Stimulated activated CD8-positive, alpha-beta memory T cell treated with anti-CD3 and anti-CD28 coated beads, Interleukin-4, amount 100 ng/mL, for 4 hours (primary cell): ENCODE results near the gene DDIT4.
"Not testable (repeated sequence)": the region's sequence is repeated elsewhere in the genome, so short reads cannot be mapped to it uniquely, and the experiment has no call there.

ENCODE experiments used
- DNase-seq, 2 donors: peaks; one replicate each; pipeline ENCODE4 v3.0.0-alpha.2; 2020; ENCODE audit warnings: low read depth in 2 of 2, low spot score in 1 of 2

Gene DDIT4

GRCh38 chr10:72249176-72249862 lies 24.4 kb upstream of the DDIT4 start:
- not testable (repeated sequence) for DNase-seq

GRCh38 chr10:72250666-72251065 lies 23.1 kb upstream of the DDIT4 start:
- no peak for DNase-seq

- DNase-seq = no peak
Observed at GRCh38 chr10:72251635-72252034, 22.1 kb upstream of the DDIT4 start.

- DNase-seq = no peak
Observed at GRCh38 chr10:72252972-72253371, 20.8 kb upstream of the DDIT4 start.

- no peak for DNase-seq
Observed at GRCh38 chr10:72253578-72253977, 20.1 kb upstream of the DDIT4 start.

- DNase-seq = no peak
Observed at GRCh38 chr10:72254813-72255568, 18.7 kb upstream of the DDIT4 start.

- DNase-seq = no peak
Observed at GRCh38 chr10:72255977-72256729, 17.6 kb upstream of the DDIT4 start.

GRCh38 chr10:72257051-72257892 lies 16.5 kb upstream of the DDIT4 start:
- DNase-seq = no peak

GRCh38 chr10:72258617-72259016 lies 15.1 kb upstream of the DDIT4 start:
- DNase-seq = no peak

GRCh38 chr10:72259491-72260238 lies 14.1 kb upstream of the DDIT4 start:
- no peak for DNase-seq

- DNase-seq = peak; percentile 53 to 65
Observed at GRCh38 chr10:72260239-72260975, 13.3 kb upstream of the DDIT4 start.

GRCh38 chr10:72260976-72261783 lies 12.5 kb upstream of the DDIT4 start:
- no peak for DNase-seq

GRCh38 chr10:72261784-72262404 lies 11.8 kb upstream of the DDIT4 start:
- DNase-seq = no peak

- no peak for DNase-seq
Observed at GRCh38 chr10:72263613-72264241, 10.0 kb upstream of the DDIT4 start.

GRCh38 chr10:72264536-72264935 lies 9.2 kb upstream of the DDIT4 start:
- no peak for DNase-seq

GRCh38 chr10:72265508-72265907 lies 8.2 kb upstream of the DDIT4 start:
- no peak for DNase-seq

- no peak for DNase-seq
Observed at GRCh38 chr10:72265990-72266865, 7.5 kb upstream of the DDIT4 start.
